ENCODE data around the gene POLR2L. TPM values are rescaled to one million over a fixed set of nuclear protein-coding genes. Genes with fewer than 3 reads are reported as not detected.

The POLR2L gene
- total RNA-seq, 2 donors from 2014 or later = 33.5 to 83.4 TPM

DNA sequence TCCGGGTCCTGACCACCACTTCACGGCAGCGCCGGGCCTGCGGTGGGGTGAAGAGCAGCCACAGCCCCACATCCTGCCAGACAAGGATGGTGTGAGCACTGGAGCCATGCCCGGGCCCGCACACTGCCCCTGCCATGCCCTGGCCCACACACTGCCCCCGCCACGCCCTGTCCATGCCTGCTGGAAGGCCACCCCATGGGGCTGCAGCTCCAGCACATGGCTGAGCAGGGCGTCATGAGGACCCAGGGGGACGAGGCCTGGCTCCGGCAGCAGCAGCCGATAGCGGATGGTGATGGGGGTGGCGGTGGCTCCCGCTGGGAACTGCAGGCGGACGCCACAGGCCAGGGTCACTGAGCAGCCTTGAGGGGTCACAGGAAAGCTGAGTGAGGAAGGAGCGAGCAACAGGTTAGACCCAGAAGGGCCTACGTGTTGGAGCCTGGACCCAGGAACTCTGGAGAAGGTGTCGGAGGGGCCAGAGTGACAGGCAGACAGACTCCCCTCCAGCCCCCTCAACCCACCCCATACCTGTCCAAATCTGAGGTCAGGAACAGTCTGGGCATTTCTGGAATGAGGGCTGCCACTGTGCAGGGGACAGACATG is 40.2 kb downstream of the POLR2L start:
- Histone ChIP-seq H3K4me1 (peaks cover 38% of the 10 kb centered on the region), H3K27me3 (no peaks in the 10 kb centered on the region), H3K9me3 (no peaks in the 10 kb centered on the region), H3K36me3 (replicated peaks in 1 of 2; ENCODE audit: insufficient read depth in 1 of 2, low read depth in 2 of 2) (no peaks in the 10 kb centered on the region), H3K27ac (no peak overlapping the region), H3K4me3 (no peak overlapping the region)
- intact Hi-C loops (cut with DNase I) = no loop called here
- no peak for DNase-seq
- WGBS, 2 donors = 94 to 97% methylated on average over 16 to 21 of the region's 21 CpGs
- TF ChIP-seq, protein P1, sequence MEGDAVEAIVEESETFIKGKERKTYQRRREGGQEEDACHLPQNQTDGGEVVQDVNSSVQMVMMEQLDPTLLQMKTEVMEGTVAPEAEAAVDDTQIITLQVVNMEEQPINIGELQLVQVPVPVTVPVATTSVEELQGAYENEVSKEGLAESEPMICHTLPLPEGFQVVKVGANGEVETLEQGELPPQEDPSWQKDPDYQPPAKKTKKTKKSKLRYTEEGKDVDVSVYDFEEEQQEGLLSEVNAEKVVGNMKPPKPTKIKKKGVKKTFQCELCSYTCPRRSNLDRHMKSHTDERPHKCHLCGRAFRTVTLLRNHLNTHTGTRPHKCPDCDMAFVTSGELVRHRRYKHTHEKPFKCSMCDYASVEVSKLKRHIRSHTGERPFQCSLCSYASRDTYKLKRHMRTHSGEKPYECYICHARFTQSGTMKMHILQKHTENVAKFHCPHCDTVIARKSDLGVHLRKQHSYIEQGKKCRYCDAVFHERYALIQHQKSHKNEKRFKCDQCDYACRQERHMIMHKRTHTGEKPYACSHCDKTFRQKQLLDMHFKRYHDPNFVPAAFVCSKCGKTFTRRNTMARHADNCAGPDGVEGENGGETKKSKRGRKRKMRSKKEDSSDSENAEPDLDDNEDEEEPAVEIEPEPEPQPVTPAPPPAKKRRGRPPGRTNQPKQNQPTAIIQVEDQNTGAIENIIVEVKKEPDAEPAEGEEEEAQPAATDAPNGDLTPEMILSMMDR (IDR thresholded peaks at IDR 0.05) = no peak
- no peak for TF ChIP-seq POLR2A (IDR thresholded peaks at IDR 0.05)
- ATAC-seq = no peak

DNA sequence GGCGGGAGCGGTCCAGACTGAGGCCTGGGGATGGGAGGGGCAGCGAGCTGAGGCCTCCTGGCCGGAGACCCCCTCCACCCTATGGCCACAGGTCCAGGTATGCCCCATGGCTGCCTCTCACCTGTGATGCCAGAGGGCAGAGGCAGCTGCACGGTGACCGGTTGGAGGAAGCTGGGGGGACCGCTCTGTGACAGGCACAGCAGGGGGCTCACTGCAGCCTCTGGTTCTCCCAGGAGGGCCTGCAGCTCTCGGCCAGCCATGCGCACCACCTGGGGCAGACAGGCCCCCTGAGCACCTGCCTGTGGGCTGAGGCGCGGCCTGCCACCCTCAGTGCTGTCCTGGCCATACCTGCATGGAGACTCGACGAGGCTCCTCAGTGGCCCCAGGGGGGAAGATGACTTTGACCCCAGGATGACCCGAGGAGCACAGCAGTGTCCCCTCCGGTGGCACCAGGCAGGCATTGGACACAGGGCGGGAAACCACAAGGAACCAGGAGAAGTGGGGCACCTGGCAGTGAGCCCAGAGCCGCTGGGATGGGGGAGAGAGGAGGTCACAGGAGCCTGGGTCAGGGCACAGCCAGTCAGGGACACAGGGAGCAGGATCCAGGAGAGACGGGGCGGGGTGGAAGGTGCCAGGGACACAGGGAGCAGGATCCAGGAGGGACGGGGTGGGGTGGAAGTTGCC is 41.1 kb downstream of the POLR2L start:
- 78 to 87% methylated on average over 4 to 20 of the region's 20 CpGs for WGBS, 2 donors
- H3K4me3 ChIP-seq = no peak overlapping the region
- no peak for DNase-seq
- no peaks in the 10 kb centered on the region for H3K36me3 ChIP-seq (replicated peaks in 1 of 2; ENCODE audit: insufficient read depth in 1 of 2, low read depth in 2 of 2)
- no peak for ATAC-seq
- H3K4me1 ChIP-seq = peaks cover 46% of the 10 kb centered on the region
- H3K27ac ChIP-seq = no peak overlapping the region
- no peaks in the 10 kb centered on the region for H3K27me3 ChIP-seq
- intact Hi-C loops (cut with DNase I) = no loop called here
- H3K9me3 ChIP-seq = no peaks in the 10 kb centered on the region
- no peak for TF ChIP-seq POLR2A (IDR thresholded peaks at IDR 0.05)
- TF ChIP-seq, protein P1 (IDR thresholded peaks at IDR 0.05) = no peak

DNA sequence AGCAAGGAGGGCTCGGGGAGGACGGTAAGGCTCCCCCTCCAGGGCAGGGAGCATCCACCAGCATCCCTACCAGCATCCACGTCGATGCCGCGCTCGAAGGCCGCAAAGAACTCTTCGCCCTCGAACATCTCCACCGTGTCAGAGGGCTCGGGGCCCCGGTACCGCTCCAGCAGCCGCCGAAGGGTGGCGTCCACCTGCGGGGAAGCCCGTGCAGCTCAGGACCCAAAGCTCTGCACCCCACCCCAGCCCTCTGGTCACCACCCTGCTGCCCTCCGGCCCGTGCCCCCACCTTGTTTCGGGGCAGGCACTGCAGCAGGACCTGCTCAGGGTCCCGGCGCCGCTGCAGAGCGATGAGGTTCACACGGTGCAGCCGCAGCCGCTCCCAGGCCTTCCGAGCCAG is 41.9 kb downstream of the POLR2L start:
- 88% methylated on average over 3 to 28 of the region's 30 CpGs for WGBS, 2 donors
- no peak for TF ChIP-seq POLR2A (IDR thresholded peaks at IDR 0.05)
- no peak for ATAC-seq
- intact Hi-C loops (cut with DNase I) = no loop called here
- Histone ChIP-seq H3K9me3 (no peaks in the 10 kb centered on the region), H3K27ac (no peak overlapping the region), H3K4me1 (peaks cover 51% of the 10 kb centered on the region), H3K27me3 (no peaks in the 10 kb centered on the region), H3K36me3 (replicated peaks in 1 of 2; ENCODE audit: insufficient read depth in 1 of 2, low read depth in 2 of 2) (no peaks in the 10 kb centered on the region), H3K4me3 (no peak overlapping the region)
- DNase-seq = no peak

DNA sequence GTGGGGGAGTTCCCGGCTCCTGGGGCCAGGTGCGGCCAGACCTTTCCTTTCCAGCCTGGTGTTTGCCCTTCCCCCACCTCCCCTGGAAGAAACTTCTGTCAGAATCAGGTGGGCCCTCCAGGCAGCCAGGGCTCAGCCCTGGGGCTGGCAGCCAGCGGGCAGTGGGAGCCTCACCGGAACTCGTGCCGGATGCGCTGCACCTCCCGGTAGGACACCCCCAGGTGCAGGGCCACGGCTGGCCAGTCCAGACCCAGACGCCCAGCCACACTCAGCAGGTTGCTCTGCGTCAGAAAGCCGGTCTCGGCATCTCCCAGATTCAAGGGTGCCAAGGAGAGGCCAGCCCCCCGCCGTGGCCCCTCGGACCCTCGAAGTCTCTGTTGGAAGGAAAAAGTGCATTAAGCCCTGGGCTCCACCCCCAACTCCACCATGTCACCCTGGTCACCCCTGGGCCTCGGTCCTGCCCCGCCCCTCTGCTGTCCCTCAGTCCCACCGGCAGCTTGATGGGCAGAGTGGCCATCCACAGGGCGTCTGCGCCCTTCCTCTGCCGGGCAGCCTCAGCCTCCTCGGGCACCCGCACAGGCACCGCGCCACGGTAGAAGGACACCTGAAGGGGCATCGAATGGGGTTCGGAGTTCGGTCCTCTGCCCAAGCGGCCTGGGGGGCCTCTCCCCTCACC is 42.5 kb downstream of the POLR2L start:
- ATAC-seq = no peak
- Histone ChIP-seq H3K9me3 (no peaks in the 10 kb centered on the region), H3K36me3 (replicated peaks in 1 of 2; ENCODE audit: insufficient read depth in 1 of 2, low read depth in 2 of 2) (no peaks in the 10 kb centered on the region), H3K27me3 (no peaks in the 10 kb centered on the region), H3K4me1 (peaks cover 49% of the 10 kb centered on the region), H3K27ac (no peak overlapping the region), H3K4me3 (no peak overlapping the region)
- intact Hi-C loops (cut with DNase I) = no loop called here
- TF ChIP-seq POLR2A (IDR thresholded peaks at IDR 0.05) = no peak
- TF ChIP-seq, protein P1 (IDR thresholded peaks at IDR 0.05) = no peak
- 86 to 88% methylated on average over 16 to 31 of the region's 32 CpGs for WGBS, 2 donors
- DNase-seq = no peak

DNA sequence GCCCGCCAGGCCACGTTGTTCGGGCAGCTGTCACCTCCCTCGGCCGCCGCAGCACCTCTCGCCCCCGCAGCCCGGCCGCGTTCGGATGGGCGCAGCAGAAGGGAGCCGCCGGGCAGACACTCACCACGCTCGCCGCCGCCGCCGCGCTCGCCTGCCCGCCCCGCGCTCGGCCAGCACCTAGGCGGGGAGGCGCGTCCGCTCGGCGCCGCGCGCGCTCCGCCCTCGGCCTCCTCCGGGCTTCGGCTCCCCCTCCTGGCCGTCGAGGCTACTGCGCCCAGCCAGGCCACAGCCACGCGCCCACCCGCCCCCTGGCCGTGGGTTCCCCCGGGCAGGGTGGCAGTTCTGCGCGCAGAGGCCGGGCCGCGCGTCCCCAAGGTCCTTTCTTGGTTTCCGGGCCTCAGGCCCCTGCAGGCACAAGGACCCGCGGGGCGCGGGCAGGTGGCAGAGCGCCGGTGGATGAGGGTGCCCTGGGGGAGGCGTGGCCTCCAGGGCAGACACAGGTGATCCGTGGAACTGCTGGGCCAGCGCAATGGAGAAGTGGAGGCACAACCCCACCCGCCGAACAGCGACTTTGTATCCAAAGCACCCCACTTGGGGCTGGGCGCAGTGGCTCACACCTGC is 44.1 kb downstream of the POLR2L start, which contains the start of gene SLC25A22:
SLC25A22 (minus strand) TSS at position 189 of the 621 bp plus-strand sequence. CDS start 3,275 bp downstream, outside the sequence.
- DNase-seq (peak; percentile 77 to 85 (median 80)), ATAC-seq (peak; percentile 66)
- WGBS, 2 donors = 2% methylated on average over 69 of the region's 69 CpGs; no CpG with 5 or more reads in 1 of the 2 donors
- intact Hi-C loops (cut with DNase I) = no loop called here
- Histone ChIP-seq H3K36me3 (replicated peaks in 1 of 2; ENCODE audit: insufficient read depth in 1 of 2, low read depth in 2 of 2) (no peaks in the 10 kb centered on the region), H3K27ac (peak within 1 kb of the TSS; percentile 93 to 98 (median 97)), H3K27me3 (no peaks in the 10 kb centered on the region), H3K9me3 (no peaks in the 10 kb centered on the region), H3K4me1 (peaks cover 49% of the 10 kb centered on the region), H3K4me3 (peak within 1 kb of the TSS; percentile 47 to 51)
- TF ChIP-seq POLR2A (IDR thresholded peaks at IDR 0.05) = no peak
- TF ChIP-seq, protein P1 (IDR thresholded peaks at IDR 0.05) = peak; percentile 62 to 95 (median 83)

Data from body of pancreas (tissue), 4 donors.